Omental fat pad (tissue), 4 donors: ENCODE measurements around the gene MYO5A. TPM values are rescaled to one million over a fixed set of nuclear protein-coding genes. Genes with fewer than 3 reads are reported as not detected.
"Not testable (repeated sequence)": the region's sequence is repeated elsewhere in the genome, so short reads cannot be mapped to it uniquely, and the experiment has no call there.

ENCODE experiments used
- ATAC-seq: fragments of 150-250 bp; one replicate; pipeline ENCODE4 v1.9.1; 2016; ENCODE audit warnings: mild to moderate bottlenecking, moderate library complexity; ENCODE audit not compliant: low FRiP score
- DNase-seq: peaks from one replicate; pipeline ENCODE4 v3.0.0-alpha.2; 2019; ENCODE audit warnings: low spot score
- total RNA-seq, 4 donors: library from RNA; depleted of rRNA; stranded (reverse); fragments of >200 nt; gene quantifications; one replicate each; pipeline ENCODE4 v1.1.0, GENCODE V29; 2016
- TF ChIP-seq, protein P1 (sequence below), 3 donors: fragments of 450-650 bp; IDR thresholded peaks; one replicate each; pipeline ENCODE4 v1.5.1; 2016 to 2017; ENCODE audit warnings: antibody characterized with exemption in 3 of 3, mild to moderate bottlenecking in 3 of 3, moderate library complexity in 2 of 3

Gene MYO5A
- total RNA-seq, 4 donors from 2014 or later = 45.5 to 81.6 (median 65.5) TPM

DNA sequence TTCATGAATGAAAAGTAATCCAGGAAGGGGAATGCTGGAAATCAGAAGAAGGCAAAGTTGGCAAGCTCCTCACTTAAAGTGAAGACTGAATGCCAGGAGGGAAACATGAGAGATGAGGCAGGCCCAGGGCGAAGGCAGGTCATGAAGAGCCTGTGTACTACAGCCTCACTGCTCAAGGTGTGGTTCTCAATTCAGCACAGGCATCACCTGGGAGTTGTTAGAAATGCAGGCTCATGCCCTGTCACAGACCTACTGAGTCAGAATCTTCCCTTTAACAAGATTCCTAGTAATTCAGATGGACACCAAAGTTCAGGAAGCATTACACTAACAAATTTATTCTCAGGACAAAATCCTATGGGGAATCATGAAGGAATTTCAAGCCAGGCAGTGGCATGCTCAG is 14.2 kb downstream of the MYO5A start:
- no peak for ATAC-seq
- DNase-seq = no peak
- TF ChIP-seq, protein P1, sequence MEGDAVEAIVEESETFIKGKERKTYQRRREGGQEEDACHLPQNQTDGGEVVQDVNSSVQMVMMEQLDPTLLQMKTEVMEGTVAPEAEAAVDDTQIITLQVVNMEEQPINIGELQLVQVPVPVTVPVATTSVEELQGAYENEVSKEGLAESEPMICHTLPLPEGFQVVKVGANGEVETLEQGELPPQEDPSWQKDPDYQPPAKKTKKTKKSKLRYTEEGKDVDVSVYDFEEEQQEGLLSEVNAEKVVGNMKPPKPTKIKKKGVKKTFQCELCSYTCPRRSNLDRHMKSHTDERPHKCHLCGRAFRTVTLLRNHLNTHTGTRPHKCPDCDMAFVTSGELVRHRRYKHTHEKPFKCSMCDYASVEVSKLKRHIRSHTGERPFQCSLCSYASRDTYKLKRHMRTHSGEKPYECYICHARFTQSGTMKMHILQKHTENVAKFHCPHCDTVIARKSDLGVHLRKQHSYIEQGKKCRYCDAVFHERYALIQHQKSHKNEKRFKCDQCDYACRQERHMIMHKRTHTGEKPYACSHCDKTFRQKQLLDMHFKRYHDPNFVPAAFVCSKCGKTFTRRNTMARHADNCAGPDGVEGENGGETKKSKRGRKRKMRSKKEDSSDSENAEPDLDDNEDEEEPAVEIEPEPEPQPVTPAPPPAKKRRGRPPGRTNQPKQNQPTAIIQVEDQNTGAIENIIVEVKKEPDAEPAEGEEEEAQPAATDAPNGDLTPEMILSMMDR (IDR thresholded peaks at IDR 0.05) = no peak

DNA sequence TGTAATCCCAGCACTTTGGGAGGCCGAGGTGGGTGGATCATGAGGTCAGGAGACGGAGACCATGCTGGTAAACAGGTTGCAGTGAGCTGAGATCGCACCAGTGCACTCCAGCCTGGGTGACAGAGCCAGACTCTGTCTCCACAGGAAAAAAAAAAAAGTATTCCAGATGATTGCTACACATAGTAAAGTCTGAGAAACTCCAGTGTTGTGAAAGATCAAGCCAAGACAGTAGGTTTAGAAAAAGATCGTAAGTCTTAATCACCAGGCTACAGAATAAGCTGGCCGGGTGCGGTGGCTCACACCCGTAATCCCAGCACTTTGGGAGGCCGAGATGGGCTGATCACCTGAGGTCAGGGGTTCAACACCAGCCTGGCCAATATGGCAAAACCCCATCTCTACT is 15.8 kb downstream of the MYO5A start:
- ATAC-seq, DNase-seq: not testable (repeated sequence)

DNA sequence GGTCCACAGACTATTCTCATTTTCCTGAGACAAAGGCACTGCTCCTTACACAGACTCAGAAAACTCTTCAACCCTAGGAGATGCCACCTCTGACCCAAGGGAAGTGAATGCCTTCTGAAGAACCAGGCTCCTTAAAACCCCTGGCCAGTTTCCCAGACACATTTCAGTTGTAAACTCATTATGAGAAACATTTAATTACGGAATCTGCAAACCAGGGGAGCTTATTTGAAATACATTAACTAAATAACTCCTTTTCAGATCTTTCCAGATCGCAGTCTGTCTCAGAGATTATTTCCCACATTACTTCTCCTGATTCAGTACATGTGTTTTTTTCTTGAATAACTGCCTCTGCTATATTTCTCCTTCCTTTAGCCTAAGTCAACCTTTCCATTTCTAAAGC is 17.6 kb downstream of the MYO5A start:
- ATAC-seq (no peak), DNase-seq (no peak)
- TF ChIP-seq, protein P1 (IDR thresholded peaks at IDR 0.05) = no peak

DNA sequence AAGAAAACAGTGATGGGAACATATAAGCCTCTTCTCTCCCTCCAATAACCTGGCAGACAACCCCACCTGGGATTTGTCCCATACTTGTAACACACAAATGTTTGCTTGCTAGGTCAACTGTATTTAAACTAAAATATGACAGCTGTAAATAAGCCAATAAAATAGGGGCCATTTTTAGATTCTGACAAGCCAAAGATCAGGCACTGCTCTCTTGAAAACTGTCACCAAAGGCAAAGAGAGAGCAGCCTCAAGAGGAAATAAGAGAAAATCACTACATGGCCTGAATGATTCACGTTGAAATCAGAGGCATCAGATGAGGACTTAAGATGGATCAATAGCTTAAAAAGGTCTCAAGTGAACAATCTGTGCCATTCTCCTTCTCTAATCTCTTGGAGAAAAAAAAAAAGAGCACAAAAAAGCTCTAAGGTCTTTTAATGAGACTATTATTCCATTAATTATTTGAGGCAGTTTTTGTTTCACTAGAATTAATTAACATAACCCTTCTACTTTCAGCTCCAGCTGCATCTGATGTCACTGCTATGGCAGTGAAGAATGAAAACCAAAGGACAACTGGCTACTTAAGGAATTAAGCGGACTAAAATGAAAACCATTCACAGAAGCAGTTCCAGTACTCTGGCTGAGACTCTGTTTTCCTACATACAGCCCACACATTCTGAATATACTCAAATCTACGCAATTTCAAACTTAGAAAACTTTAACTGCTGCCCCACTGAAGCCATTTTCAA is 19.0 kb downstream of the MYO5A start:
- no peak for DNase-seq
- TF ChIP-seq, protein P1 (IDR thresholded peaks at IDR 0.05) = no peak
- ATAC-seq = no peak

DNA sequence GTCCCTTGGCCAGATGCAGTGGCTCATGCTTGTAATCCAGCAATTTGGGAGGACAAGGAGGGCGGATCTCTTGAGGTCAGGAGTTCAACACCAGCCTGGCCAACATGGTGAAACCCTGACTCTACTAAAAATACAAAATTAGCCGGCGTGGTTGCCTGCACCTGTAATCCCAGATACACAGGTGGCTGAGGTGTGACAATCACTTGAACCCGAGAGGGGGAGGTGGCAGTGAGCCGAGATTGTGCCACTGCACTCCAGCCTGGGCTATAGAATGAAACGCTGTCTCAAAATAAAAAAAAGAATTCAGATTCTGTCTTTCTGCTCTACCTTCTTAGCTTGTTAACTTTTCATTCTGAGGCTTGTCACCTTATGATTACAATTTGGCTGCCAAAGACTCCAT is 22.1 kb downstream of the MYO5A start:
- DNase-seq (no peak), ATAC-seq (no peak)
- TF ChIP-seq, protein P1 (IDR thresholded peaks at IDR 0.05) = no peak

DNA sequence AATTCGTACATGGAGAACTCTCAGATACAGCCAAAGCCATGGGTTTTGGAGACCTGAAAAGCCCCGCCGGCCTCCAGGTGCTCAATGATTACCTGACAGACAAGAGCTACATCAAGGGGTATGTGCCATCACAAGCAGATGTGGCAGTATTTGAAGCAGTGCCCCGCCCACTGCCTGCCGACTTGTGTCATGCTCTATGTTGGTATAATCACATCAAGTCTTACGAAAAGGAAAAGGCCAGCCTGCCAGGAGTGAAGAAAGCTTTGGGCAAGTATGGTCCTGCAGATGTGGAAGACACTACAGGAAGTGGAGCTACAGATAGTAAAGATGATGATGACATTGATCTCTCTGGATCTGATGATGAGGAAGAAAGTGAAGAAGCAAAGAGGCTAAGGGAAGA is 23.5 kb downstream of the MYO5A start:
- ATAC-seq (no peak), DNase-seq (no peak)
- TF ChIP-seq, protein P1 (IDR thresholded peaks at IDR 0.05) = no peak

DNA sequence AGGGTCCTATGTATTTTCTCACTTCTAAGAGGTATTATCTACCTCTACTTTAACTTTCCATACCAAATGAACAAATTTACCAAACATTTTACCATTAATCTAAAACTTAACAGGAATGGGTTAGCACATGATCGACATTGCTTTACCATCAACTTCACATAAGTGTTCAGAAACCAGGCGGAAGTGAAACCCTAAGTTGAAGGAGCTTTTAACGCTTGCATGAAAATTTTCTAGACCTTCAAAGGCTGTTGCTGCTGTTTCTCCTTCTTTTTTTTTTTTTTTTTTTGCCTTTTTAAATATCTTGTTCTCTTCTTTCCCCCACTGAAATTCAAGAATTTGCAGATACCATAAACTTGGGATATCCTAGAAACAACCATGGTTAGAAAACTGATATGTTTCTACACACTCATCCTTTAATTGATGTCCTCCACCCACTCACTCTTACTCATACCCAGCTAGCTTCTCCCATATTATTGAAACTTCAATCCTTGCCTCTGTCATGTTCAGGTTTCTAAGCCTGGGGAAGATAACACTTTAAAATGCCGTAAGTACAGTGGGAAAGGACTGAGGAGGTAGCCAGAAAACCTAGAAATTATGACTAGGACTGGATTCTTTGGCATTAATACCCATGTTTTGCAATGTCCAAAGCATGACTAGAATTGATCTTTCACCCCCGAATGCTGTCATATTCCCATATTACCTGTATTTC is 24.7 kb downstream of the MYO5A start:
- TF ChIP-seq, protein P1 (IDR thresholded peaks at IDR 0.05) = no peak
- peak; percentile 85 for ATAC-seq
- no peak for DNase-seq
